A549 (cell line): Measurements from ENCODE around the gene PLLP. TPM values are rescaled to one million over a fixed set of nuclear protein-coding genes. Genes with fewer than 3 reads are reported as not detected.
"Not testable (repeated sequence)": the region's sequence is repeated elsewhere in the genome, so short reads cannot be mapped to it uniquely, and the experiment has no call there.

Experiments used
- ATAC-seq, 2 experiments: fragments of 200-7000 bp in 1 of 2; fragments of >200 bp in 1 of 2; cut with Nextera tagmentation in 1 of 2; cut with Tn5 transposase in 1 of 2; 3 replicates each; pipeline versions ENCODE4 v1.8.0 to v1.9.1; 2018 to 2020; ENCODE audit warnings: mild to moderate bottlenecking in 1 of 2, moderate library complexity in 1 of 2
- CTCF ChIA-PET: fragments of 300-600 bp; sonication (Branson Sonifier 250); formaldehyde crosslinking; extraction: SDS; loops from one replicate; lab custom pipeline; 2021; ENCODE audit warnings: antibody characterized with exemption, inconsistent platforms; lab: Yijun Ruan, JAX
- POLR2A ChIA-PET: fragments of 350-600 bp; formaldehyde crosslinking; extraction: SDS; loops from one replicate; lab custom pipeline; 2021; ENCODE audit warnings: antibody characterized with exemption, inconsistent platforms; lab: Yijun Ruan, JAX
- DNase-seq, 2 experiments: peaks; one replicate each; pipeline versions ENCODE4 v3.0.0 to v3.0.0-alpha.2; 2011 to 2016; ENCODE audit warnings: low read depth in 1 of 2, low spot score in 1 of 2
- FAIRE-seq: peaks from 2 replicates; lab custom pipeline; 2011; peaks lifted over from hg19 to GRCh38; lab: Jason Lieb, UNC
- H3K27ac ChIP-seq, 2 experiments: fragments of >200 bp; sonication (Bioruptor Twin); formaldehyde crosslinking; 3 replicates each; pipeline ENCODE4 v1.5.1; 2016 to 2017
- H3K4me1 ChIP-seq: fragments of >200 bp; sonication (Bioruptor Twin); formaldehyde crosslinking; 3 replicates; pipeline ENCODE4 v1.6.1; 2016
- H3K4me2 ChIP-seq: fragments of >200 bp; sonication (Bioruptor Twin); formaldehyde crosslinking; 3 replicates; pipeline ENCODE4 v1.6.1; 2016
- H3K4me3 ChIP-seq: fragments of >200 bp; sonication (Bioruptor Twin); formaldehyde crosslinking; 3 replicates; pipeline ENCODE4 v1.5.1; 2016
- H3K9me3 ChIP-seq: fragments of >200 bp; sonication (Bioruptor Twin); formaldehyde crosslinking; 3 replicates; pipeline ENCODE4 v1.6.1; 2016
- BCL3 ChIP-seq: fragments of >200 bp; sonication (Bioruptor Twin); formaldehyde crosslinking; IDR thresholded peaks from 3 replicates; pipeline ENCODE4 v1.6.1; 2016
- CBX2 ChIP-seq: fragments of 200-600 bp; sonication (generic); IDR thresholded peaks from 2 replicates; pipeline ENCODE4 v1.6.1; 2016; ENCODE audit warnings: low read depth, mild to moderate bottlenecking, borderline replicate concordance
- CHD4 ChIP-seq: fragments of 200-600 bp; sonication (generic); IDR thresholded peaks from 2 replicates; pipeline ENCODE4 v1.6.1; 2016; ENCODE audit warnings: antibody characterized with exemption, mild to moderate bottlenecking, borderline replicate concordance
- E2F6 ChIP-seq: IDR thresholded peaks from 2 replicates; pipeline ENCODE4 v1.6.1; 2012; ENCODE audit warnings: low read depth, borderline replicate concordance
- ELK1 ChIP-seq: fragments of 150-350 bp; IDR thresholded peaks from 2 replicates; pipeline ENCODE4 v1.6.1; 2014; ENCODE audit warnings: low read depth, mild to moderate bottlenecking, low read length
- GATA3 ChIP-seq: IDR thresholded peaks from 2 replicates; pipeline ENCODE4 v1.6.1; 2012; ENCODE audit warnings: borderline replicate concordance
- HES2 ChIP-seq: fragments of >200 bp; sonication (Bioruptor Twin); formaldehyde crosslinking; IDR thresholded peaks from 2 replicates; pipeline ENCODE4 v1.6.1; 2016
- HEYL ChIP-seq: fragments of 250-450 bp; sonication (Bioruptor Pico); IDR thresholded peaks from 2 replicates; pipeline ENCODE4 v1.8.0; 2021; ENCODE audit warnings: mild to moderate bottlenecking, moderate library complexity
- HOXA7 ChIP-seq: fragments of 250-450 bp; sonication (Bioruptor Pico); IDR thresholded peaks from 2 replicates; pipeline ENCODE4 v1.5.0; 2020; ENCODE audit warnings: mild to moderate bottlenecking, moderate library complexity
- JUN ChIP-seq, 2 experiments: fragments of >200 bp; sonication (Bioruptor Twin); formaldehyde crosslinking; IDR thresholded peaks; 2 replicates in 1 of 2; 3 replicates in 1 of 2; pipeline ENCODE4 v1.6.1; 2016 to 2017
- MAX ChIP-seq: IDR thresholded peaks from 2 replicates; pipeline ENCODE4 v1.6.1; 2012
- NFE2L2 ChIP-seq: fragments of 150-350 bp; conservative IDR thresholded peaks from 2 replicates; pipeline ENCODE4 v1.6.1; 2014; ENCODE audit warnings: low read length
- NPAS2 ChIP-seq: fragments of 250-450 bp; sonication (Bioruptor Pico); IDR thresholded peaks from 2 replicates; pipeline ENCODE4 v1.8.0; 2022; ENCODE audit warnings: mild to moderate bottlenecking, moderate library complexity, borderline replicate concordance
- POLR2A ChIP-seq: IDR thresholded peaks from 2 replicates; pipeline ENCODE4 v1.6.1; 2012; ENCODE audit warnings: mild to moderate bottlenecking, low read length
- POLR2AphosphoS2 ChIP-seq: conservative IDR thresholded peaks from 2 replicates; pipeline ENCODE4 v1.6.1; 2012; ENCODE audit warnings: low read length, improper control_type of control experiment, inconsistent platforms
- RNF2 ChIP-seq: fragments of 200-600 bp; sonication (generic); IDR thresholded peaks from 2 replicates; pipeline ENCODE4 v1.6.1; 2016; ENCODE audit warnings: low read depth, mild to moderate bottlenecking, antibody characterized with exemption, moderate library complexity, borderline replicate concordance
- TFCP2L1 ChIP-seq: fragments of 250-450 bp; sonication (Bioruptor Pico); IDR thresholded peaks from 2 replicates; pipeline ENCODE4 v1.5.0; 2021; ENCODE audit warnings: mild to moderate bottlenecking
- ZNF302 ChIP-seq: fragments of 250-450 bp; sonication (Bioruptor Pico); IDR thresholded peaks from 2 replicates; pipeline ENCODE4 v1.9.0; 2021; ENCODE audit warnings: inconsistent platforms, mild to moderate bottlenecking, moderate library complexity
- WGBS: methylation state at CpG from one replicate; pipeline ENCODE4 v1.1.6; 2017; ENCODE audit errors: missing lambda C conversion rate; 5-methylcytosine and 5-hydroxymethylcytosine counted together
- polyA plus RNA-seq, 4 experiments: library from polyadenylated mRNA; depleted of rRNA in 3 of 4; stranded (reverse); fragments of >200 nt; fragmentation: RNase III in 1 of 4; extraction: RNeasy Plus Mini Kit Qiagen cat#74134 plus additional on column Dnase treatment in 1 of 4; gene quantifications; 2 replicates in 3 of 4; 3 replicates in 1 of 4; pipeline ENCODE4 v1.2.3, GENCODE V29; 2011 to 2017

The PLLP gene
- polyA plus RNA-seq, 2 of the 4 experiments (the other 2 are of a cell fraction) = 1.8 to 3.3 TPM

- CTCF ChIA-PET = no interaction called here
- TF ChIP-seq BCL3 = no peak
- TF ChIP-seq, all 56 proteins: peak for 0
- ATAC-seq (no peak; a peak in 1 of 6 replicates), FAIRE-seq (no peak), DNase-seq (no peak)
- Histone ChIP-seq H3K4me2 (no peak overlapping the region), H3K4me1 (no peaks in the 10 kb centered on the region), H3K9me3 (no peaks in the 10 kb centered on the region), H3K27ac (no peak overlapping the region), H3K4me3 (no peak overlapping the region)
- POLR2A ChIA-PET = no interaction called here
- WGBS = 83% methylated on average over 20 of the region's 25 CpGs
Observed at GRCh38 chr16:57270221-57271062, 14.0 kb downstream of the PLLP start.

GRCh38 chr16:57268804-57269800 is 15.4 kb downstream of the PLLP start:
- ChIA-PET CTCF (interaction anchor here (1.0 kb wide), 1 partner anchor 12 kb away, joined by 3 read pairs; no protein-coding TSS in a partner anchor), POLR2A (no interaction called here)
- TF ChIP-seq ELK1 (no peak), HEYL (CRISPR knock-in tag) (no peak), POLR2AphosphoS2 (no peak), NFE2L2 (no peak), CBX2 (no peak), CHD4 (no peak), MAX (no peak), POLR2A (no peak), HOXA7 (CRISPR knock-in tag) (no peak), RNF2 (no peak), NPAS2 (CRISPR knock-in tag) (no peak), GATA3 (no peak), HES2 (no peak), JUN (IDR thresholded peaks at IDR 0.05) (no peak), E2F6 (no peak), ZNF302 (CRISPR knock-in tag) (no peak), TFCP2L1 (CRISPR knock-in tag) (no peak)
- DNase-seq = peak in 1 of 2 experiments; percentile 40
- H3K27ac ChIP-seq = peak overlapping the region in 1 of 2 experiments; percentile 21; a peak in 1 of 6 replicates
- no peaks in the 10 kb centered on the region for H3K4me1 ChIP-seq
- no peaks in the 10 kb centered on the region for H3K9me3 ChIP-seq
- WGBS = 68% methylated on average over 14 of the region's 14 CpGs
- H3K4me3 ChIP-seq = no peak overlapping the region
- no peak for FAIRE-seq
- no peak overlapping the region for H3K4me2 ChIP-seq
- ATAC-seq = peak; percentile 19 to 60; a peak in 3 of 6 replicates

GRCh38 chr16:57267343-57267742 is 17.1 kb downstream of the PLLP start:
- POLR2A ChIA-PET, H3K4me3 ChIP-seq, H3K9me3 ChIP-seq, H3K4me1 ChIP-seq, H3K4me2 ChIP-seq, ATAC-seq, DNase-seq, H3K27ac ChIP-seq, CTCF ChIA-PET, FAIRE-seq: not testable (repeated sequence)
- 63% methylated on average over 2 of the region's 2 CpGs for WGBS
